Astrocyte (in vitro differentiated cells and primary cell): ENCODE measurements around the gene ATL3. TPM values are rescaled to one million over a fixed set of nuclear protein-coding genes. Genes with fewer than 3 reads are reported as not detected.

Source experiments
- DNase-seq: peaks from one replicate; pipeline ENCODE4 v3.0.0-alpha.2; 2010; ENCODE audit warnings: low read depth
- FAIRE-seq: peaks from 2 replicates; lab custom pipeline; 2011; peaks lifted over from hg19 to GRCh38; lab: Jason Lieb, UNC
- H2AFZ ChIP-seq: 2 replicates; pipeline ENCODE4 v1.6.0; 2012; ENCODE audit warnings: low read depth, low read length, inconsistent platforms
- H3K27ac ChIP-seq: 2 replicates; pipeline ENCODE4 v1.5.1; 2011; ENCODE audit warnings: low read depth, low read length, inconsistent platforms
- H3K27me3 ChIP-seq: 2 replicates; pipeline ENCODE4 v1.6.0; 2011; ENCODE audit warnings: low read length, inconsistent platforms; ENCODE audit not compliant: insufficient read depth
- H3K36me3 ChIP-seq: 2 replicates; pipeline ENCODE4 v1.5.1; 2011; ENCODE audit warnings: low read length, inconsistent platforms; ENCODE audit not compliant: insufficient read depth
- H3K4me1 ChIP-seq: 2 replicates; pipeline ENCODE4 v1.5.1; 2011; ENCODE audit warnings: low read length, inconsistent platforms; ENCODE audit not compliant: insufficient read depth
- H3K4me2 ChIP-seq: 2 replicates; pipeline ENCODE4 v1.6.0; 2012; ENCODE audit warnings: low read length, inconsistent platforms
- H3K4me3 ChIP-seq: 2 replicates; pipeline ENCODE4 v1.5.1; 2011; ENCODE audit warnings: low read depth, mild to moderate bottlenecking, low read length, inconsistent platforms; ENCODE audit not compliant: insufficient read depth
- H3K79me2 ChIP-seq: 2 replicates; pipeline ENCODE4 v1.6.0; 2012; ENCODE audit warnings: mild to moderate bottlenecking, low read length, inconsistent platforms; ENCODE audit not compliant: insufficient read depth
- H3K9ac ChIP-seq: 2 replicates; pipeline ENCODE4 v1.6.0; 2012; ENCODE audit warnings: mild to moderate bottlenecking, low read length, inconsistent platforms
- H3K9me3 ChIP-seq: 2 replicates; pipeline ENCODE4 v1.5.1; 2012; ENCODE audit warnings: low read depth, mild to moderate bottlenecking, low read length, inconsistent platforms; ENCODE audit not compliant: insufficient read depth
- H4K20me1 ChIP-seq: 2 replicates; pipeline ENCODE4 v1.6.0; 2012; ENCODE audit warnings: low read length, inconsistent platforms; ENCODE audit not compliant: insufficient read depth
- H3K27ac Mint-ChIP-seq: one replicate; pipeline ENCODE4 v1.8.0; 2021; ENCODE audit warnings: mild to moderate bottlenecking, mixed read lengths; ENCODE audit not compliant: unreplicated experiment
- H3K27me3 Mint-ChIP-seq: one replicate; pipeline ENCODE4 v1.8.0; 2021; ENCODE audit warnings: low read depth, mixed read lengths; ENCODE audit not compliant: unreplicated experiment
- H3K36me3 Mint-ChIP-seq: one replicate; pipeline ENCODE4 v1.8.0; 2021; ENCODE audit warnings: low read depth, mixed read lengths; ENCODE audit not compliant: unreplicated experiment
- H3K4me1 Mint-ChIP-seq: one replicate; pipeline ENCODE4 v1.8.0; 2021; ENCODE audit warnings: low read depth, mixed read lengths; ENCODE audit not compliant: unreplicated experiment
- H3K4me3 Mint-ChIP-seq: one replicate; pipeline ENCODE4 v1.8.0; 2021; ENCODE audit warnings: mild to moderate bottlenecking, moderate library complexity, mixed read lengths; ENCODE audit not compliant: unreplicated experiment
- H3K9me3 Mint-ChIP-seq: one replicate; pipeline ENCODE4 v1.8.0; 2021; ENCODE audit warnings: mild to moderate bottlenecking, mixed read lengths; ENCODE audit not compliant: unreplicated experiment
- EZH2 ChIP-seq: IDR thresholded peaks from 2 replicates; pipeline ENCODE4 v1.6.1; 2012; ENCODE audit warnings: mild to moderate bottlenecking, low read length, inconsistent platforms; ENCODE audit not compliant: insufficient read depth
- total RNA-seq: library from RNA; stranded (reverse); gene quantifications from 2 replicates; pipeline ENCODE4 v1.2.1, GENCODE V29; 2021
- TF ChIP-seq, protein P1 (sequence below): IDR thresholded peaks from 2 replicates; pipeline ENCODE4 v1.5.1; 2011; ENCODE audit warnings: low read depth, mild to moderate bottlenecking, inconsistent platforms, low read length, moderate library complexity; ENCODE audit not compliant: insufficient read depth

The ATL3 gene
- total RNA-seq, 1 donor from 2014 or later: 45.2 TPM

DNA sequence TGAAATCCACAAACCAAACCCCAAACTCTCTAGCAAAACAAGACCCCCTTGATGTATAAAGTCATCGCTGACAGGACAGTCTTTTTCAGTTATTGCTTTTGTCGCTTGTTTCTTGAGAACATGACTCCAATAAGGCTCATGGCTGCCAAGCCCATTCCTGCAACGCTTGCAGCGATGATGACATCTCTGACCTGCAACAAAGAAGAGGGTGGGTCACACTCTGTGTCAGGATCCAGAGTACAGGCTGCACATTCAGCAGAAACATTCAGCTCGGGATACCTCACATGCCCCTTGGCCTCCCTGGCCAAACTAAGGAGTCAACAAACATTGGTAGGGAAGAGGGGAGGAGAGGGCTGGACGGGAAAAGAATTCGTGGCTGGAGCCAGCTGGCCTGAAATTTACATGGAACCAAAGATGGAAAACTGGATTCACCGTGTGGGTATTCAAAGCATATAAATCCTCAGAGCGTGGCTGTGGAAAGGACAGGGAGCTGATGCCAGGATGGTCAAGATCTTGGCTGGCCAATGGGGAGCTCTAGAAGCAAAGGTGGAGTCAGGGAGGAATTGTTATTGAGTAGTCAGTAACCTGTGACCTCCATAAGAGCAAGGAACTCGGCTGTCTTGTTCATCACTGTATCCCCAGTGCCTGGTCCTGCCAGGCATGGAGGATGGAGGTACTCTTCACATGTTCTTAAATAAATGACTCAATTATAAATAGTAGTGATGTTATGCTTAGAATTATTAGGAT is 96.1 kb downstream of the ATL3 start:
- no peaks in the 10 kb centered on the region for H4K20me1 ChIP-seq
- peak overlapping the region; percentile 30 for H3K9ac ChIP-seq
- FAIRE-seq: no peak
- peak overlapping the region; percentile 15 for H3K4me3 ChIP-seq
- H3K4me2 ChIP-seq: peak overlapping the region; percentile 68
- H3K4me3 Mint-ChIP-seq: no peak overlapping the region
- no peak overlapping the region for H3K27ac ChIP-seq
- H3K9me3 Mint-ChIP-seq: peaks cover 11% of the 10 kb centered on the region
- no peaks in the 10 kb centered on the region for H3K4me1 ChIP-seq
- H3K27ac Mint-ChIP-seq: no peak overlapping the region
- no peaks in the 10 kb centered on the region for H3K27me3 Mint-ChIP-seq
- H3K36me3 Mint-ChIP-seq: peaks cover 9% of the 10 kb centered on the region
- H3K79me2 ChIP-seq: no peaks in the 10 kb centered on the region
- H3K4me1 Mint-ChIP-seq: peaks cover 2% of the 10 kb centered on the region
- no peaks in the 10 kb centered on the region for H3K36me3 ChIP-seq
- H2AFZ ChIP-seq: peak overlapping the region; percentile 7
- no peak for DNase-seq
- H3K27me3 ChIP-seq: no peaks in the 10 kb centered on the region
- H3K9me3 ChIP-seq: no peaks in the 10 kb centered on the region
- TF ChIP-seq EZH2: no peak
- TF ChIP-seq, protein P1, sequence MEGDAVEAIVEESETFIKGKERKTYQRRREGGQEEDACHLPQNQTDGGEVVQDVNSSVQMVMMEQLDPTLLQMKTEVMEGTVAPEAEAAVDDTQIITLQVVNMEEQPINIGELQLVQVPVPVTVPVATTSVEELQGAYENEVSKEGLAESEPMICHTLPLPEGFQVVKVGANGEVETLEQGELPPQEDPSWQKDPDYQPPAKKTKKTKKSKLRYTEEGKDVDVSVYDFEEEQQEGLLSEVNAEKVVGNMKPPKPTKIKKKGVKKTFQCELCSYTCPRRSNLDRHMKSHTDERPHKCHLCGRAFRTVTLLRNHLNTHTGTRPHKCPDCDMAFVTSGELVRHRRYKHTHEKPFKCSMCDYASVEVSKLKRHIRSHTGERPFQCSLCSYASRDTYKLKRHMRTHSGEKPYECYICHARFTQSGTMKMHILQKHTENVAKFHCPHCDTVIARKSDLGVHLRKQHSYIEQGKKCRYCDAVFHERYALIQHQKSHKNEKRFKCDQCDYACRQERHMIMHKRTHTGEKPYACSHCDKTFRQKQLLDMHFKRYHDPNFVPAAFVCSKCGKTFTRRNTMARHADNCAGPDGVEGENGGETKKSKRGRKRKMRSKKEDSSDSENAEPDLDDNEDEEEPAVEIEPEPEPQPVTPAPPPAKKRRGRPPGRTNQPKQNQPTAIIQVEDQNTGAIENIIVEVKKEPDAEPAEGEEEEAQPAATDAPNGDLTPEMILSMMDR: no peak

Other genes starting within 250 kb of the ATL3 start
- 0.36 and 0.50 TPM in 2 replicates for gene PLAAT5, start 180.2 kb downstream of the ATL3 start, total RNA-seq
- not detected in 2 replicates for gene LGALS12, start 165.3 kb downstream of the ATL3 start, total RNA-seq
- gene PLAAT4, start 134.6 kb downstream of the ATL3 start, total RNA-seq: 4.9 and 7.8 TPM in 2 replicates
- 0.52 TPM in 1 of 2 replicates, not detected in the other for gene PLAAT2, start 108.0 kb downstream of the ATL3 start, total RNA-seq
- gene PLAAT3, start 56.9 kb downstream of the ATL3 start, total RNA-seq: 11.5 and 15.5 TPM in 2 replicates
- gene RTN3, start 10.1 kb upstream of the ATL3 start, total RNA-seq: 99.5 and 106 TPM in 2 replicates
- gene ZFTA, start 97.4 kb upstream of the ATL3 start, total RNA-seq: 29.0 and 31.2 TPM in 2 replicates
- gene SPINDOC, start 142.1 kb upstream of the ATL3 start, total RNA-seq: 43.7 and 48.3 TPM in 2 replicates
- 37.2 and 38.1 TPM in 2 replicates for gene MARK2, start 167.7 kb upstream of the ATL3 start, total RNA-seq
- gene RCOR2, start 245.8 kb upstream of the ATL3 start, total RNA-seq: 18.8 and 20.3 TPM in 2 replicates